ENCODE results near the gene ARHGAP24.
"Not testable (repeated sequence)": the region's sequence is repeated elsewhere in the genome, so short reads cannot be mapped to it uniquely, and the experiment has no call there.

Gene ARHGAP24

DNA sequence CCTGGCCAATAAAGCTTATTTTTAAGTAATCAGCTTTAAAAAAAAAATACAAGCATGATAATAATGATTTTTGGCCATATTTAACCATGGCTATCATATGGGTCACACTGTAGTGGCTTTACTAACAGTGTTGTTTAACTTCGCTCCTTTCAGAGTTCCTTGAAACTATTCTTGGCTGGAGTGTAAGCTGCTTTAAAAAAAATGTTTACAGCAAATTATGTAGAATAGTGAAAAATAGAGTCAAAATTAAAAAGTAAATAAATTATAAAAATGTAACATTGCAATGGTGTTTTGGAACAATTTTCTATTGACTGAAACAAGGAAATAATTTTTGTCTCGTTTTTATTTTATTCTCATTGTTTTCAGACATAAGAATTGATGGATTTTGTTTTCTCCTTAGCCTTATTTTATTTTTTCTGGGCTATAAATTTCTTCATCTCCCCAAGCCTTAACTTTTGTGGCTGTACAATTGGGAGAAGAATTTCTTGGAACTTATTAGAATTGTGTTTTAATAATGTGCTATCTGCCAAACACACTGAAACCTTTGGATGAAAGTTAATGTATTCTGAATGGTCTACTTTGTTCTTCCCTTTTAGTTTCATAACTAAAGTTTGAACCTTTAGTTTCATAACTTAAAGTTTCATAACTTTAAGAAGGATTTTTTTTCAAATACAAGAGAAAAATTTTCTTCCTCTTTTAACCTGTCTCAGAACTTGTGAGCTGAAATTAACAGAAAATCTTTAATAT, 182.0 kb downstream of the ARHGAP24 start:
- DNase-seq (ENCODE audit: low read depth, low spot score) = no peak
- TF ChIP-seq, protein P1, sequence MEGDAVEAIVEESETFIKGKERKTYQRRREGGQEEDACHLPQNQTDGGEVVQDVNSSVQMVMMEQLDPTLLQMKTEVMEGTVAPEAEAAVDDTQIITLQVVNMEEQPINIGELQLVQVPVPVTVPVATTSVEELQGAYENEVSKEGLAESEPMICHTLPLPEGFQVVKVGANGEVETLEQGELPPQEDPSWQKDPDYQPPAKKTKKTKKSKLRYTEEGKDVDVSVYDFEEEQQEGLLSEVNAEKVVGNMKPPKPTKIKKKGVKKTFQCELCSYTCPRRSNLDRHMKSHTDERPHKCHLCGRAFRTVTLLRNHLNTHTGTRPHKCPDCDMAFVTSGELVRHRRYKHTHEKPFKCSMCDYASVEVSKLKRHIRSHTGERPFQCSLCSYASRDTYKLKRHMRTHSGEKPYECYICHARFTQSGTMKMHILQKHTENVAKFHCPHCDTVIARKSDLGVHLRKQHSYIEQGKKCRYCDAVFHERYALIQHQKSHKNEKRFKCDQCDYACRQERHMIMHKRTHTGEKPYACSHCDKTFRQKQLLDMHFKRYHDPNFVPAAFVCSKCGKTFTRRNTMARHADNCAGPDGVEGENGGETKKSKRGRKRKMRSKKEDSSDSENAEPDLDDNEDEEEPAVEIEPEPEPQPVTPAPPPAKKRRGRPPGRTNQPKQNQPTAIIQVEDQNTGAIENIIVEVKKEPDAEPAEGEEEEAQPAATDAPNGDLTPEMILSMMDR (IDR thresholded peaks at IDR 0.05; ENCODE audit: low read depth, low read length) = no peak
- no peak overlapping the region for H3K4me3 ChIP-seq (ENCODE audit: low read depth, low read length)
- in situ Hi-C loops (cut with HindIII; ENCODE audit: low sequenced_read_pairs) = no loop called here

DNA sequence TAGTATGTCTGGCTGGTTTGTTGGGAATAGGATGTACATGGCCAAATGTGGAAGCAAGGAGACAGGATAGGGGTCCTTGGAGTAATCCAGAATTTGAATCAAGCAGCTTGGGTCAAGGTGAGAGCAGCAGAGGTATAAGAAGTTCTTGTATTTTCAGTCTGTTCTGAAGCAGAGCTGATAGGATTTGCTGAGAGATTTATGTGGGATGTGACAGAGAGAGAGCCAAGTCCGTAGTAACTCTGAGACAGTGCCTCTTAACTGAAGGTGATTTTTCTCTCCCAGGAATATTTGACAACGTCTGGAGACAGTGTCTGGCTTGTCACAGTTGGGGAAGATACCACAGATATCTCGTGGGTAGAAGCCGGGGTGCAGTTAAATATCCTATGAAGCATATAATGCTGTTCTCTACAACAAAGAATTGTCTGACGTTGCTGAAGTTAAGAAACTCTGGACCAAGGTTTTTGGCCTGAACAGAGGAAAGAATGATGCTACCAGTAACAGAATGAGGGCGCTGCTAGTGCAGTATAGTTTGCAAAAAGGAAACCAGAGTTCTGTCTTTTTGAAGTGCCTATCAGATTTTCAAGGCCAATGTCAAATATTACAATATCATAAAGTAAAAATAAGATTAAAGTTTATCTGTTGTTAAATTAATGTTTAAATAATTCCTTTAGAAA, 184.0 kb downstream of the ARHGAP24 start:
- TF ChIP-seq, protein P1 (IDR thresholded peaks at IDR 0.05; ENCODE audit: low read depth, low read length) = no peak
- in situ Hi-C loops (cut with HindIII; ENCODE audit: low sequenced_read_pairs) = no loop called here
- no peak overlapping the region for H3K4me3 ChIP-seq (ENCODE audit: low read depth, low read length)
- no peak for DNase-seq (ENCODE audit: low read depth, low spot score)

DNA sequence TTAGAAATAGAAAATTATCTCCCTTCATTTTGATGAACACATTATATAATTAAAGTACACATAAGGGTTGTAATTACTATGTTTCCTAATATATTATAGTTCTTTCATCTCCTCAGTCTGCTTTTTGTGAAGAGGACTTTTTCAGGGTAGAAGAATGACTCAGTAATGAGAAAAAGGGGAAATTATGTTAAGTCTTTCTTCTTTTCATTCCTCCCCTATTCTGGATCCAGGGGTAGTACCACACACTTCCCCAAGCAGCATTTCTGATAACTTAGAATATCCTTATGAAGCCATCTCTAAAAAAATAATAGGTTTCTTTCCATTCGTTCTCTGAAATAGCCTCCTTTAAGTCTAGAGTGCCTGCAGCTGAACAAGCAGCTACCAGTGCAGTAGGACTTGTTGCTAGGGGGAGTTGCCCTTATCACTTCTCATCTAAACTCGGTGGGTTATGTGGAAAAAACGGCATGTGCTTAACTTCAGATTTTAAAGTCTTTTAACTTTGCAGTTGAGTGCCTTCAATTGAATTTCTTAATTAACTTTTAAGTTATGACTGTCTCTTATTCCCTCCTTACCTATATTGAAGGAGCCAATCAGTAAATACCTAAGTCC, 184.8 kb downstream of the ARHGAP24 start:
- H3K4me3 ChIP-seq (ENCODE audit: low read depth, low read length) = no peak overlapping the region
- in situ Hi-C loops (cut with HindIII; ENCODE audit: low sequenced_read_pairs) = no loop called here
- TF ChIP-seq, protein P1 (IDR thresholded peaks at IDR 0.05; ENCODE audit: low read depth, low read length) = no peak
- no peak for DNase-seq (ENCODE audit: low read depth, low spot score)

DNA sequence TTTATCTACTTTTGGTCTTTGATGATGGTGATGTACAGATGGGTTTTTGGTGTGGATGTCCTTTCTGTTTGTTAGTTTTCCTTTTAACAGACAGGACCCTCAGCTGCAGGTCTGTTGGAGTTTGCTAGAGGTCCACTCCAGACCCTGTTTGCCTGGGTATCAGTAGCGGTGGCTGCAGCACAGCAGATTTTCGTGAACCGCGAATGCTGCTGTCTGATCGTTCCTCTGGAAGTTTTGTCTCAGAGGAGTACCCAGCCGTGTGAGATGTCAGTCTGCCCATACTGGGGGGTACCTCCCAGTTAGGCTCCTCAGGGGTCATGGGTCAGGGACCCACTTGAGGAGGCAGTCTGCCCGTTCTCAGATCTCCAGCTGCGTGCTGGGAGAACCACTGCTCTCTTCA, 191.7 kb downstream of the ARHGAP24 start:
- in situ Hi-C loops (cut with HindIII; ENCODE audit: low sequenced_read_pairs); DNase-seq (ENCODE audit: low read depth, low spot score); H3K4me3 ChIP-seq (ENCODE audit: low read depth, low read length): not testable (repeated sequence)

DNA sequence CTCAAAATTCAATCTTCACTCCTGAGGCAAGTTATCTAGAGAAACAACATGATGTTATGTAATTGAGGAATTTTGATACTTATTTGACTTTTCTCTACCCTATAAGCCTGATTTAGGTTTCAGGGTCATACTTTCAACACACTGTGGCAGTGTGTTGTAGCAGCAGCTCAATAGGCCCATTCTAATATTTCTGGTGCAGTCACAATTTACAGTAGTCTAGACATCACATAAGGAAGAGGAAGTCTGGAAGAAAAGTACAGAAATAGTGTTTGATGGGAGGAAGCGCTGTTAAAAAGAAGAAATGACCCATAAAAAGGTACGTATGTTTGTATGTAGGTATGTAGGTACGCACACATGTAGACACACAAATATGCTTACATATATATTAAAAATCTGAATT, 194.3 kb downstream of the ARHGAP24 start:
- TF ChIP-seq, protein P1 (IDR thresholded peaks at IDR 0.05; ENCODE audit: low read depth, low read length) = no peak
- DNase-seq (ENCODE audit: low read depth, low spot score) = no peak
- H3K4me3 ChIP-seq (ENCODE audit: low read depth, low read length) = no peak overlapping the region
- in situ Hi-C loops (cut with HindIII; ENCODE audit: low sequenced_read_pairs) = no loop called here

DNA sequence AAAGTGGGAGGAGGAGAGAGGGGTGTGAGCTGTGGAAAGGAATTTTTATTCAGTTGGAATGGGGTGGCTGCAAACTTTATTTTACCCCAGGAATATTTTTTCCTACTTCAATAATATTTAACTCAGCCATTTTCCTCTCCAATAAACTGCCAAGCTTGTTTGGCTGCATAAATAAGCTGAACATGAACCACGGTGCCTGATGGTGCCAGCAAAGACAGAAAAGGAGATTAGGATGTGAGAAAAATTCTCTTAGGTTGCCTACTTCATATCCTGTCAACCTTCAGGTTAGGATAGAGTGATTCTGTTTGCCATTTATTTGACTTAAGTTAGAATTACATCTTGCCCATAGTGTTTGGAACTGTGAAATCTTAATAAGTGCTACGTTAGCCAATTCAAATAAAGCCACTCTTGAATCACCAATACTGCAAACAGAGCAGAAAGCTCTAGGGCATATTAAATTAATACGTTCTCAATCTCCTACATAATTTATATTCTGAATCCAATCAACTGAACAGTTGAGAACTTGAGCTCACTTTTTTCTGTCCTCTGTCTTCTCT, 195.1 kb downstream of the ARHGAP24 start:
- TF ChIP-seq, protein P1 (IDR thresholded peaks at IDR 0.05; ENCODE audit: low read depth, low read length) = no peak
- in situ Hi-C loops (cut with HindIII; ENCODE audit: low sequenced_read_pairs) = no loop called here
- no peak overlapping the region for H3K4me3 ChIP-seq (ENCODE audit: low read depth, low read length)
- DNase-seq (ENCODE audit: low read depth, low spot score) = no peak

DNA sequence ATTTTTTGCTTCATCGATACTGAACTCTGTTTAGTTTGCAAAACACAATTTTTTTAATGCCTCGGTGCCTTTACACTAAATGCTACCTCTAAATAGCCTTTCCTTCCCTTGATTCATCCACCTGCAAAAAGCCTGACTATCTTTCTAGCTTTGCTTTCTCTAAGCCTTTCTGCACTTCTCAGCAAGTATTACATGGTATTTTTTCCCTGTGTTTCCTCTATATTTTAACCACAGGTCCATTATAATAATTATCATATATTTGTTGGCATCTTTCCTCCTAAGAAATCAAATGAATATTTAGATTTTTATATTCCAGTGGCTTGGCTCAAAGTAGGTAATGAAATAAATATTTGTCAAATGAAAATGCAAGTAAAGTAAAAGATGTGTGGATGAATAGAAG, 196.2 kb downstream of the ARHGAP24 start:
- TF ChIP-seq, protein P1 (IDR thresholded peaks at IDR 0.05; ENCODE audit: low read depth, low read length) = no peak
- H3K4me3 ChIP-seq (ENCODE audit: low read depth, low read length) = no peak overlapping the region
- DNase-seq (ENCODE audit: low read depth, low spot score) = no peak
- in situ Hi-C loops (cut with HindIII; ENCODE audit: low sequenced_read_pairs) = no loop called here

All from astrocyte of the spinal cord (primary cell).